Epithelial cell of esophagus (primary cell): ENCODE measurements around the gene MIPEP.

ENCODE experiments used
- DNase-seq: peaks from one replicate; pipeline ENCODE4 v3.0.0; 2010; ENCODE audit warnings: low read depth
- H3K4me3 ChIP-seq: 2 replicates; pipeline ENCODE4 v1.5.1; 2011; ENCODE audit warnings: mild to moderate bottlenecking, low read length, control low read depth
- TF ChIP-seq, protein P1 (sequence below): IDR thresholded peaks from 2 replicates; pipeline ENCODE4 v1.5.1; 2011; ENCODE audit warnings: low read depth, mild to moderate bottlenecking, low read length, control low read depth, inconsistent platforms; ENCODE audit not compliant: insufficient read depth; ENCODE audit errors: missing control alignments

The MIPEP gene

GRCh38 chr13:23919006-23919405 is 29.8 kb upstream of the MIPEP start:
- TF ChIP-seq, protein P1, sequence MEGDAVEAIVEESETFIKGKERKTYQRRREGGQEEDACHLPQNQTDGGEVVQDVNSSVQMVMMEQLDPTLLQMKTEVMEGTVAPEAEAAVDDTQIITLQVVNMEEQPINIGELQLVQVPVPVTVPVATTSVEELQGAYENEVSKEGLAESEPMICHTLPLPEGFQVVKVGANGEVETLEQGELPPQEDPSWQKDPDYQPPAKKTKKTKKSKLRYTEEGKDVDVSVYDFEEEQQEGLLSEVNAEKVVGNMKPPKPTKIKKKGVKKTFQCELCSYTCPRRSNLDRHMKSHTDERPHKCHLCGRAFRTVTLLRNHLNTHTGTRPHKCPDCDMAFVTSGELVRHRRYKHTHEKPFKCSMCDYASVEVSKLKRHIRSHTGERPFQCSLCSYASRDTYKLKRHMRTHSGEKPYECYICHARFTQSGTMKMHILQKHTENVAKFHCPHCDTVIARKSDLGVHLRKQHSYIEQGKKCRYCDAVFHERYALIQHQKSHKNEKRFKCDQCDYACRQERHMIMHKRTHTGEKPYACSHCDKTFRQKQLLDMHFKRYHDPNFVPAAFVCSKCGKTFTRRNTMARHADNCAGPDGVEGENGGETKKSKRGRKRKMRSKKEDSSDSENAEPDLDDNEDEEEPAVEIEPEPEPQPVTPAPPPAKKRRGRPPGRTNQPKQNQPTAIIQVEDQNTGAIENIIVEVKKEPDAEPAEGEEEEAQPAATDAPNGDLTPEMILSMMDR, result no peak
- no peak for DNase-seq
- no peak overlapping the region for H3K4me3 ChIP-seq

DNA sequence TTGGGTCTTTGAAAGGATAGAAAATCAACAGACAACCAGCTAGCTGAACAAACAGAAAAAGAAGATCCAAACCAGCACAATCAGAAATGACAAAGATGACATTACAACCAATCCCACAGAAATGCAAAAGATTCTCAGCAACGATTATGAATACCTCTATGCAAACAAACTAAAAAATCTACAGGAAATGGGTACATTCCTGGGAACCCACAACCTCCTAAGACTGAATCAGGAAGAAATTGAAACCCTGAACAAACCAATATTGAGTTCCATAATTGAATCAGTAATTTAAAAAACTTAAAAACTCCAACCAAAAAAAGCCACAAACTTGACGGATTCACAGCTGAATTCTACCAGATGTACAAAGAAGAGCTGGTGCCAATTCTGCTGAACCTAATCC is 29.0 kb upstream of the MIPEP start:
- no peak for DNase-seq
- TF ChIP-seq, protein P1, result no peak
- H3K4me3 ChIP-seq, result no peak overlapping the region

- peak; percentile 58 for DNase-seq
- H3K4me3 ChIP-seq, result no peak overlapping the region
- TF ChIP-seq, protein P1, result no peak
These were observed 26.1 kb upstream of the MIPEP start for GRCh38 chr13:23915308-23915707.

- H3K4me3 ChIP-seq, result no peak overlapping the region
- peak; percentile 52 for DNase-seq
- TF ChIP-seq, protein P1, result no peak
These were observed 23.3 kb upstream of the MIPEP start for GRCh38 chr13:23912469-23912868.

DNA sequence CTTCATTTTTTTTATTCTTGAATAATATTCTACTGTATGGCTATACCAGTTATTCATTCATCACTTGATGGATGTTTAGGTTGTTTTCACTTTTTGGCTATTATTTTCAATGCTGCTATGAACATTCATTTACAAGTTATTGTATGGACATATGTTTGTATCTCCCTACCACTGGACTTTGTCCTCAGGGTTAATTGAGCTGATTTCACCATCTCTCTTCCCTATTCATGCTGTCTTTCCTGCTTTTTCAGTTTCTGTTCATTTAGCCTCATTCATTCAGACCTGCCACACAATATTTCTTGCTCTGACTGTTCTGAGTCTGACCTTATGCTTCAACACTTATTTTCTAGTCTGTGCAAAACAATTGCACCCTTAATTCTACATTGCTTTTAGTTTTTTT is 20.4 kb upstream of the MIPEP start:
- DNase-seq, result peak; percentile 31
- H3K4me3 ChIP-seq, result no peak overlapping the region
- TF ChIP-seq, protein P1, result no peak

DNA sequence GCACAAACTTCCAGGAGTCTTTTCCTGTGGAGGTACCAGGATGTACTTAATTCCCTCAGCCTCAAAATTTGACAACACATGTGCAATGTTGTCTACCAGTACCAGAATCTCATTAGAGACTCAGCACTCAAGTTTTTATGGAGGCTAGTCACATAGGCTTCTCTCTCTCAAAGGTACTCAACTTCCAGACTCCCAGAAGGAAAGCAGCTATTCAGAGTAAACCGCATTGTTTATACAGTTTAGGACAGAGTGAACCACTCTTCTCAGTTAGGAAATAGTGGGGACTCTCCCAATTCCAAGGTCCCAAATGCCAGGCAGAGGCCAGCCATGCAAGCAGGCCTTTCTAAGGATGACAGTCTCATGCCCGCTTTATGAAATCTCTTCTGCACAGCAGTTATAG is 16.6 kb upstream of the MIPEP start:
- no peak for DNase-seq
- TF ChIP-seq, protein P1, result no peak
- no peak overlapping the region for H3K4me3 ChIP-seq

DNA sequence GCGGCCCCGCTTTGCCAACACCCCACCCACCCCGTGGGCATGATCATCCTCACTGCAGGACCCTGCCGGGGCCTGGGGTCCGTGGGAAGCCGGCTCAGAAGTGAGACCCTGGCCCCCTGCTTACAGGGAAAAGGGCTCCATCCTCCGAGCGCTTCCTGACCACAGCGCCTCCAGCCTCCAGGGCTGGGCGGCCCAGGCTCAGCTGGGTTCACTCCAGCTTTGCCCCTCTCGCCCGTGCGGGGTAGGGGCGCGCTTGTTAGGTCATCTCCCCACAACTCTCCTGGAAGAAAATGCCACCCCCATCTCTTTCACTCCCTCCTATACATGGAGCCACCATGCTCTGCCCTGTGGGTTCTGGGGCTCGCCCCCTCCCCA is 14.7 kb upstream of the MIPEP start:
- no peak for DNase-seq
- no peak overlapping the region for H3K4me3 ChIP-seq
- TF ChIP-seq, protein P1, result no peak
